Esophagus muscularis mucosa (tissue), 3 donors: Measurements from ENCODE around the gene AGBL1.

Experiments
- POLR2AphosphoS5 ChIP-seq, 2 donors: sonication (generic); formaldehyde crosslinking; IDR thresholded peaks; one replicate each; pipeline ENCODE4 v1.6.1; 2017; ENCODE audit warnings: antibody characterized with exemption in 2 of 2
- TF ChIP-seq, protein P1 (sequence below), 3 experiments: fragments of 200-600 bp in 2 of 3; fragments of 450-650 bp in 1 of 3; sonication (generic) in 2 of 3; IDR thresholded peaks; one replicate each; pipeline ENCODE4 v1.5.1; 2017 to 2019; ENCODE audit warnings: antibody characterized with exemption in 3 of 3, mild to moderate bottlenecking in 2 of 3, moderate library complexity in 1 of 3

DNA sequence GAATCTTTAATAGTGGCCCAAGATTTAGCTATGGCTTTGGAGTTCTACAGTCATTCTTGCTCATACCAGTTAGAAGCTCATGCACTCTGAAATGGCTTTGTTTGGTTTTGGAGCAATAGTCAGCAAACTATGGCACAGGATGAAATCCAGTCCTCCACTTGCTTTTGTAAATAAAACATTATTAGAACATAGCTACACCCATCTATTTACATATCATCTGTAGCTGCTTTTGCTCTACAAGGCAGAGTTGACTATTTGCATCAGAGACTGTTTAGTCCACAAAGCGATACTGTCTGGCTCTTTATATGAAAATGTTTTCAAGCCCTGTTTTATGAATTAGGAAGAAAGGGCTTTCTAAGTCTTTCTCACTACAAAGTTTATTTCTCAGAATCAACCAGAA lies 716.9 kb downstream of the AGBL1 start:
- TF ChIP-seq, protein P1, sequence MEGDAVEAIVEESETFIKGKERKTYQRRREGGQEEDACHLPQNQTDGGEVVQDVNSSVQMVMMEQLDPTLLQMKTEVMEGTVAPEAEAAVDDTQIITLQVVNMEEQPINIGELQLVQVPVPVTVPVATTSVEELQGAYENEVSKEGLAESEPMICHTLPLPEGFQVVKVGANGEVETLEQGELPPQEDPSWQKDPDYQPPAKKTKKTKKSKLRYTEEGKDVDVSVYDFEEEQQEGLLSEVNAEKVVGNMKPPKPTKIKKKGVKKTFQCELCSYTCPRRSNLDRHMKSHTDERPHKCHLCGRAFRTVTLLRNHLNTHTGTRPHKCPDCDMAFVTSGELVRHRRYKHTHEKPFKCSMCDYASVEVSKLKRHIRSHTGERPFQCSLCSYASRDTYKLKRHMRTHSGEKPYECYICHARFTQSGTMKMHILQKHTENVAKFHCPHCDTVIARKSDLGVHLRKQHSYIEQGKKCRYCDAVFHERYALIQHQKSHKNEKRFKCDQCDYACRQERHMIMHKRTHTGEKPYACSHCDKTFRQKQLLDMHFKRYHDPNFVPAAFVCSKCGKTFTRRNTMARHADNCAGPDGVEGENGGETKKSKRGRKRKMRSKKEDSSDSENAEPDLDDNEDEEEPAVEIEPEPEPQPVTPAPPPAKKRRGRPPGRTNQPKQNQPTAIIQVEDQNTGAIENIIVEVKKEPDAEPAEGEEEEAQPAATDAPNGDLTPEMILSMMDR (IDR thresholded peaks at IDR 0.05): no peak
- no peak for TF ChIP-seq POLR2AphosphoS5 (IDR thresholded peaks at IDR 0.05)
